ENCODE measurements around the gene GPC6. TPM values are rescaled to one million over a fixed set of nuclear protein-coding genes. Genes with fewer than 3 reads are reported as not detected.

Gene GPC6
- polyA plus RNA-seq, 2 of the 4 experiments (the other 2 are of a cell fraction): 8.0 to 14.4 TPM

- WGBS (ENCODE audit: missing lambda C conversion rate): 72% methylated on average over 3 of the region's 3 CpGs
- Histone ChIP-seq H3K9me3 (no peaks in the 10 kb centered on the region), H3K4me3 (no peak overlapping the region), H3K27ac (no peak overlapping the region), H3K4me2 (no peak overlapping the region), H3K4me1 (no peaks in the 10 kb centered on the region)
- FAIRE-seq (no peak), ATAC-seq (no peak), DNase-seq (ENCODE audit: low read depth in 1 of 2, low spot score in 1 of 2) (no peak)
- CTCF ChIA-PET: interaction anchor here (0.6 kb wide), 1 partner anchor 123 kb away, joined by 3 read pairs; no protein-coding TSS in a partner anchor
- POLR2A ChIA-PET: no interaction called here
- no peak for TF ChIP-seq NR3C1 (IDR thresholded peaks at IDR 0.05)
- no peak for TF ChIP-seq RCOR1 (IDR thresholded peaks at IDR 0.05; ENCODE audit: low read depth, low read length)
- no peak for TF ChIP-seq FOSB (CRISPR knock-in tag; IDR thresholded peaks at IDR 0.05)
- no peak for TF ChIP-seq HOXA7 (CRISPR knock-in tag; IDR thresholded peaks at IDR 0.05)
- no peak for TF ChIP-seq SMC3 (IDR thresholded peaks at IDR 0.05)
- no peak for TF ChIP-seq CBX8 (IDR thresholded peaks at IDR 0.05)
- no peak for TF ChIP-seq CEBPB (IDR thresholded peaks at IDR 0.05)
- TF ChIP-seq MYC (IDR thresholded peaks at IDR 0.05; ENCODE audit: borderline replicate concordance, low read length): no peak
- no peak for TF ChIP-seq GATA3 (IDR thresholded peaks at IDR 0.05; ENCODE audit: borderline replicate concordance)
- TF ChIP-seq BCL3 (IDR thresholded peaks at IDR 0.05): no peak
- TF ChIP-seq CTCF (IDR thresholded peaks at IDR 0.05): no peak
- TF ChIP-seq EHMT2 (IDR thresholded peaks at IDR 0.05; ENCODE audit: low read depth): no peak
- no peak for TF ChIP-seq SREBF2 (IDR thresholded peaks at IDR 0.05)
- TF ChIP-seq MAX (IDR thresholded peaks at IDR 0.05): no peak
Observed at GRCh38 chr13:94087100-94087499, 860.5 kb downstream of the GPC6 start.

GRCh38 chr13:94088742-94089141, 862.1 kb downstream of the GPC6 start:
- H3K9me3 ChIP-seq: peaks cover 3% of the 10 kb centered on the region; the same call in 1 of the 3 replicates
- WGBS (ENCODE audit: missing lambda C conversion rate): 38% methylated on average over 4 of the region's 4 CpGs
- H3K4me1 ChIP-seq: no peaks in the 10 kb centered on the region
- no peak overlapping the region for H3K4me3 ChIP-seq
- H3K27ac ChIP-seq: no peak overlapping the region
- TF ChIP-seq CHD4 (IDR thresholded peaks at IDR 0.05; ENCODE audit: borderline replicate concordance) (no peak), JUNB (IDR thresholded peaks at IDR 0.05) (no peak), FOSL2 (IDR thresholded peaks at IDR 0.05) (no peak), FOSL2 (CRISPR knock-in tag; IDR thresholded peaks at IDR 0.05) (no peak), CEBPB (IDR thresholded peaks at IDR 0.05) (no peak), MAZ (IDR thresholded peaks at IDR 0.05; ENCODE audit: borderline replicate concordance, low read depth, low read length) (no peak), CHD2 (IDR thresholded peaks at IDR 0.05; ENCODE audit: low read length, partially characterized antibody) (no peak), RFX5 (IDR thresholded peaks at IDR 0.05) (no peak), HOXB5 (CRISPR knock-in tag; IDR thresholded peaks at IDR 0.05) (no peak), MAX (IDR thresholded peaks at IDR 0.05) (no peak), BHLHE40 (IDR thresholded peaks at IDR 0.05; ENCODE audit: low read depth, low read length) (no peak), KDM5A (IDR thresholded peaks at IDR 0.05) (no peak), RCOR1 (IDR thresholded peaks at IDR 0.05; ENCODE audit: low read depth, low read length) (no peak), FOXS1 (CRISPR knock-in tag; IDR thresholded peaks at IDR 0.05) (no peak), ZFP36 (IDR thresholded peaks at IDR 0.05; ENCODE audit: borderline replicate concordance, partially characterized antibody) (no peak), FOSB (CRISPR knock-in tag; IDR thresholded peaks at IDR 0.05) (no peak)
- TF ChIP-seq, protein P1, sequence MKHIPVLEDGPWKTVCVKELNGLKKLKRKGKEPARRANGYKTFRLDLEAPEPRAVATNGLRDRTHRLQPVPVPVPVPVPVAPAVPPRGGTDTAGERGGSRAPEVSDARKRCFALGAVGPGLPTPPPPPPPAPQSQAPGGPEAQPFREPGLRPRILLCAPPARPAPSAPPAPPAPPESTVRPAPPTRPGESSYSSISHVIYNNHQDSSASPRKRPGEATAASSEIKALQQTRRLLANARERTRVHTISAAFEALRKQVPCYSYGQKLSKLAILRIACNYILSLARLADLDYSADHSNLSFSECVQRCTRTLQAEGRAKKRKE (CRISPR knock-in tag; IDR thresholded peaks at IDR 0.05; ENCODE audit: low read depth): no peak
- ChIA-PET CTCF (no interaction called here), POLR2A (no interaction called here)
- H3K4me2 ChIP-seq: no peak overlapping the region
- no peak for DNase-seq (ENCODE audit: low read depth in 1 of 2, low spot score in 1 of 2)
- no peak for ATAC-seq
- FAIRE-seq: no peak

All from A549 (cell line).